Measurements from ENCODE around the gene MBP.
"Not testable (repeated sequence)": the region's sequence is repeated elsewhere in the genome, so short reads cannot be mapped to it uniquely, and the experiment has no call there.

The MBP gene

DNA sequence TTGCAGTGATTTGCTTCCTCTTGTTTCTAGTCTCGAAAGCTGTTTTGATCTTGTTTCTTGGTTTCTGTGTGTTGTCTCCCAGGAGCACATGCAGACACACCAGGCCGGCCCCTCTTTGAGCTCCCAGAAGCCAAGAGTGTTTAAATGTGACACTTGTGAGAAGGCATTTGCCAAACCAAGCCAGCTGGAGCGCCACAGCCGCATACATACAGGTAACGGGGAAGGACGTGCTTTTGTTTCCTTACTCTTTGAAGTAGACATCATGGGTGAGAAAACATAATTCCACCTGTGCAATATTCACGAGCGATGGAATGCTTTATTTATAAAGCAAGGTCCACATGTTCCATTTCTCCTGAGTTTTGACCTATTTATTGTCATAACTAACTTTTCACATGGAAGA lies 173.0 kb downstream of the MBP start:
- DNase-seq: no peak

DNA sequence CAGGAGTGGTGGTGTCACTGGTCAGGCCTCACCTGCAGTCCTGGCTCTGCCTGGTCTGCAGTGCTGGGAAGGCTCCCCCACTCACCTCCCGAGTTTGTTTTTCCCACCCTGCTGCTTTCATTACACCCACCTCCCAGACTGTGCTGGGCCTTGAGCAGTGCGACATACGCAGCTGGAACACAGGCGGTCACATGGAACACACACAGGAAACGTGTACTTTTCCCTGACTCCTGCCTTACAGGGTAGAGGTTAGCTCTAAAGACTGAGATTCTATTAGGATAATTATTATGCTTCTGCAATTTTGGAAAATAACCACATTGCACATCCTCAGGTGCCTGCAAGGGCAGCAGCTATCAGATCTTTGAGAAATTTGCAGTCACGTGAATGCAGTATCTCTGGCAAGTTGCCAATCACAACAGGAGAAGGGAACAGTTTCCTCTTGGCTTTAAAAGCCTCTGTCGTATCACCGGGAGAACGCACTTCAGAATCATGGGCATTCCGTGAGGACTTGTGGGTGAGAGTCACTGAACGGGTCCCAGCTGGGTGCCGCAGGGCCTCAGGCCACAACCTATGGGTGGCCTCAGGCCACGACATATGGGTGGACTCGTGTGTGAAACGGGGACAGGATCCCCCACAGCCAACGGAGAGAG lies 173.8 kb downstream of the MBP start:
- no peak for DNase-seq

DNA sequence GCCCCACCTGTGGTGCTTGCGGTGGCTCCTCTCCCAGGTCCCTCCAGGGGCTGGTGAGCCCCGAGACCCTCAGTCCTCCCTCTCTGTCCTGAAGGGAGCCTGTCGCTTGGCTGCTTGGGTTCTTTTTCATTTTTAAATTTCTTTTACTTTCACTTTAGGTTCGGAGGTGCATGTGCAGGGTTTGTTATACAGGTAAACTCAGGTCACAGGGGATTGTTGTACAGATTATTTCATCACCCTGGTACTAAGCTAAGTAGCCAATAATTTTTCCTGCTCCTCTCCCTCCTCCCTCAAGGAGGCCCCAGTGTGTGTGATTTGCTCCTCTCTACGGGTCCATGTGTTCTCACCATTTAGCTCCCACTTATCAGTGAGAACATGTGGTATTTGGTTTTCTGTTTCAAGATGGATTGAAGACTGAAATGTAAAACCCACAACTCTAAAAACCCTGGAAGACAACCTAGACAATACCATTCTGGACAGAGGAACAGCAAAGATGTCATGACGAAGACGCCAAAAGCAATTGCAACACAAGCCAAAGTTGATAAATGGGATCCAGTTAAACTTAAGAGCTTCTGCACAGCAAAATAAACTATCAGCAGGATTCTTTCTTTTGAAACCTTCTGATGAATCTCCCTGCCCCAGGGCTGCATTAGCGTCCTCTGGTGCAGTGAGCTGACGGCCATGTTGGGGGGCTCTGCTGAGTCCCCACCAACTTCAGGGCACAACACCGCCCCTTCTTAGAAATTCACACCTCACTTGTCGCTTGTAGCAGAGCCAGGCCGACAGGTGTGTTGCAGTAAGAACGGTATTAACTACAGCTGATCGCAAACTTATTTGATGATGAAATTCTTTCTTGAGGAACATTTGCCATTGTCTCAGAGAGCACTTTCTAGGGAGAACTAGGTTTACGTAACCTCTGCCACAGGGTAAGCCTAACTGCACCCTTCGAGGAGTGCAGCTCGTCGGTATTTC lies 174.9 kb downstream of the MBP start:
- no peak for DNase-seq

DNA sequence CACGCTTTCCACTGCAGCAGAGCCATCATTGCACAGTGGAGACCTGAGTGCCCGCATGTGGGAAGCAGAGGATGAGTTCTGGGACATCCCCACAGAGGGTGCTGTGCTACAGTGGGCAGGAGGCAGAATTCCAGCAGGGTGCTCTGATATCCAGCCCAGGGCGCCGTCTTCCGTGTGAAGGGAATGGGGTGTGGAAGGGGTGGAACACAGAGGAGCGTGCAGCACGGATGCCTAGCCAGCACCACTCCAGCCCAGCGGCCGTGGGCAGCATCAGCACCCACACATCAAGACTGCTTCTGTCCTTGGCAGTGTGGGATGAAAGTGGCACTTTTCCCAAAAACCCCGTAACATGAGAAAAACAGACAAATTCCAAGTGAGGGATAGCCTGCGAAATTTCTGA lies 175.9 kb downstream of the MBP start:
- DNase-seq: no peak

DNA sequence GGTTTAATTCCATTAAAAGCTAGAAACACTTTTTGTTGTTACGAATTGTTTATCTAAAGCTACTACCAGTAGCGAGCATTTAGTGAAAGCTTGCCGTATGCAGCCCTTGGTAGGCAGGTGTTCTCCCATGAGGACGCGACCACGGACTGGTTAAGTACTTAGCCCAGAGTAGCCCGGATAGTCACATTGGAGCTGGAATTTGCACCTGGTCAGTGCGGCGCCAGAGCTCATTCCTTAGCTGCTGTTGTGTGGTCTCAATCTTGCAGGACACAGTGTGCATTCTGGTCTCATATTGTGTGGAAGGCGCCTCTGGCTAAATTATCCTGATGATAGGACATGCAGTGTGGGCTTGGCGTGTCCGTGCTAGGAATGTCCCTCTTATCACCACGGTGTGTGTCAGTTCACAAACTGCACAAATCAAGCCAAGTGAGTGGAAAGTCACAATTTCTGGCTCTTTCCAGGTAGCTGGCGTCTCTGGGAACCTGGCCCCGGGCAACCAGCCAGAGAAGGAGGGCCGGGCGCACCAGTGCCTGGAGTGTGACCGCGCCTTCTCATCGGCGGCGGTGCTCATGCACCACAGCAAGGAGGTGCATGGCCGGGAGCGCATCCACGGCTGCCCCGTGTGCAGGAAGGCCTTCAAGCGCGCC lies 176.9 kb downstream of the MBP start:
- no peak for DNase-seq

DNA sequence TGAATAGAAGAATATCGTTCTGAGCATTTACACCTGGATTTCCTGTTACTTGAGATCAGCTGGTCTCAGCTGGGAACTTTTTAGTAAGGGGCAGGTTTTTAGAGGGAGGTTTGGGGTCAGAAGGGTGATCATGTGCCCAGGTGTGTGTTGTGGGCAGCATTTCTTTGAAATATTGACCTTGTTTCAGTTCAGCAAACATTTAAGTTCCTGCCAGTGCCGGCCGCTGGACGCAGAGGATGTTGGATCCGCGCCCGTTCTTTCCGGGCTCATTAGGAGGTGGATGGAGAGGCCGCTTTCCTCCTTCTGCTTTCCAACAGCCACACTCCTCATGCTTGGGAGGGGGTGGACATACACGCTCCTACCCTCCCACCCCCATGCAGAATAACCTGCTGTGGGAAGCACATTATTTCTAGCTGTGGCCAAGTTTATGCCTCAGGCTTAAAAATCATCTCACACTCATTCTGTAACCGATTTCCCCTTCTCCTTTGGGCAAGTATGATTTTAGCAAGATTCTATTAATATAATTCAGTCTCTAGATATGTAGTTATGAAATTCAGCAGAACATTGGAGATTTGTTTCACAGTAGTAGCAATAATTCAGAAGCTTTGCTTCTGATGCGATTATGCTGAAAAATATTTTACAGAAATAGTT lies 178.9 kb downstream of the MBP start:
- no peak for DNase-seq

DNA sequence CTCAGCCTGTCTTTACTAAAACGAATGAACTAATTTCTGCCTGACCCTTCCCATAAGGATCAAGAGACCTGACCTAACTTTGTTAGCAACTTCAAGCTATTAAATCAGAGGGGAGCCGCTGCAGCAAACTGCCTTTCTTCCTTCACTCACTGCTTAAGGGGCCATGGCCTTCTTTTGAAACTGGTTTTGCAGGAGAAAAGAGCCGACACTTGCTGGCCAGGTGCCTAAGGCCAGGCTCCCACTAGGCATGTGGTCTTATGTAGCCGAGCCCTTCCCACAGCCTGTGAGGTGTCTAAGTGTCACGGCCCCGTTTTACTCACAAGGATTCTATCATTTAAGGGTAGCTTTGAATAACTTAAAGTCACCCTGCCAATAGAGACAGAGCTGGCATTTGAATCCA lies 179.4 kb downstream of the MBP start:
- no peak for DNase-seq

DNA sequence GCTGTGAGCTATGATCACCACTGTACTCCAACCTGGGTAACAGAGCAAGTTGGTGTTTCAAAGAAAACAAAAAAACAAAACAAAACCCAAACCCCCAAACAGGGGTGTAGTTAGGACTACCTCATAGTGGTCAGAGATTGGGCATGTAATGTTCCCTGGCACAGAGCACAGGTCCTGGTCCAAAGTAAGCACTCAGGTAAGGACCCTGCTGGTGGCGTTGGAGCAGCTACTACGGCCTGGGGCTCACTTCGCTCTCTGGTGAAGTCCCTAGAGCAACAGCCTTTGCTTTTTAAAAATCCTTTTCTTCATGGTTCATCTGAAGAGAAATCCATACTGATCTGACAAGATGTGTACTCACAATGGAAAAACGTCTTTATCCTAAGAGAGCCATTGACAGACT lies 179.8 kb downstream of the MBP start:
- no peak for DNase-seq

DNA sequence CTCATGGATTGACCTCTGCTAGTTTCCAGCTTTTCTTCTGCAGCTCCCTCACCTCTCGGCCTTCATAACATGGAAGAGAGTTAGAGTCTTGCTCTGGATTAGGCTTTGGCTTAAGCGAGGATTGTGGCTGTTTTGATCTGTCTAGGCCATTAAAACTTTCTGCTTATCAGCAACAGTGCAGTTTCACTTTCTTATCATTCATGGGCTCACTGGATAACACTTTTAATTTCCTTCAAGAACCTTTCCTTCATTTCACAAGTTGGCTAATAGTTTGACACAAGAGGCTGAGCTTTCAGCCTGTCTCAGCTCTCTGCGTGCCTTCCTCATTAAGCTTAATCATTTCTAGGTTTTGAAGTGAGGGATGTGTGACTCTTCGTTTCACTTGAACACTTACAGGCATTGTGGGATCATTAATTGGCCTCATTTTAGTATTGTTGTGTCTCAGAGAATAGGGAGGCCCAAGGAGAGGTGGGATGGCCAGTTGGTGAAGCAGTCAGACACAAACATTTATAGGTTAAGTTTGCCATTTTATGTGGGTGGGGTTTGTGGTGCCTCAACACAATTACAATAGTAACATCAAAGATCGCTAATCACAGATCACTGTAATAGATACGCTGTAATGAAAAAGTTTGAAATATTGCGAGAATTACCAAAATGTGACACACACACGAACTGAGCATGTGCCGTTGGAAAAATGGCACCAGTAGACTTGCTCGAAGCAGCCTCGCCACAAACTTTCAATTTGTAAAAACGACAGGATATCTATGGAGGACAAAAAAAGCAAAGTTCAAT lies 180.9 kb downstream of the MBP start:
- DNase-seq: no peak

DNA sequence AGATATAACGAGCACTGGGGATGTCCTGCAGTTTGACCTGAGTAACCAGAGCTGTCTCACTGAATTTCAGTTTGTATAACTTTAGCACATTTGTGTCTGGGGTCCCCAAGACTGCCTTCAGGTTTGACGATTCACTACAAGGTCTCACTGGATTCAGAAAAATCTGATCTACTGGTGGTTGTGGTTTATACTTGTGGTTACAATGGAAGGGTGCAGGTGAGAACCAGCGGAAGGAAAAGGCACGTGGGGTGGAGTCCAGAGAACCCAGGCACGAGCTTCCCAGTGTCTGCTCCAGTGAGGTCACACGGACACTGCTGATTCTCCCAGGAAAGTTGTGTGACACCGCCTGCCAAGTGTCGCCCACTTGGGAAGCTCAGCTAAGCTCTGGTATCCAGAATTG lies 184.2 kb downstream of the MBP start:
- DNase-seq: no peak

DNA sequence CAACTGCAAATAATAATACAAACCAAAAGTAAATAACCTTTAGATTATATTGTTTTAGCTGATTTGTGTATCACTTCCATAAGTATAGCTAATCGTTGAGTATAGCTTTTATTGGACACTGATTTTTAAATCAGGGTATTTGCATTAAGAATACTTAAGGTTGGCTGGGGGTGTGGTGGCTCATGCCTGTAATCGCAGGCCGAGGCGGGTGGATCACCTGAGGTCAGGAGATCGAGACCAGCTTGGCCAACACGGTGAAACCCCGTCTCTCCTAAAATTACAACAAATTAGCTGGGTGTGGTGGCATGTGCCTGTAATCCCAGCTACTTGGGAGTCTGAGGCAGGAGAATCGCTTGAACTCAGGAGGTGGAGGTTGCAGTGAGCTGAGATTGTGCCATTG lies 188.2 kb downstream of the MBP start:
- DNase-seq: not testable (repeated sequence)

DNA sequence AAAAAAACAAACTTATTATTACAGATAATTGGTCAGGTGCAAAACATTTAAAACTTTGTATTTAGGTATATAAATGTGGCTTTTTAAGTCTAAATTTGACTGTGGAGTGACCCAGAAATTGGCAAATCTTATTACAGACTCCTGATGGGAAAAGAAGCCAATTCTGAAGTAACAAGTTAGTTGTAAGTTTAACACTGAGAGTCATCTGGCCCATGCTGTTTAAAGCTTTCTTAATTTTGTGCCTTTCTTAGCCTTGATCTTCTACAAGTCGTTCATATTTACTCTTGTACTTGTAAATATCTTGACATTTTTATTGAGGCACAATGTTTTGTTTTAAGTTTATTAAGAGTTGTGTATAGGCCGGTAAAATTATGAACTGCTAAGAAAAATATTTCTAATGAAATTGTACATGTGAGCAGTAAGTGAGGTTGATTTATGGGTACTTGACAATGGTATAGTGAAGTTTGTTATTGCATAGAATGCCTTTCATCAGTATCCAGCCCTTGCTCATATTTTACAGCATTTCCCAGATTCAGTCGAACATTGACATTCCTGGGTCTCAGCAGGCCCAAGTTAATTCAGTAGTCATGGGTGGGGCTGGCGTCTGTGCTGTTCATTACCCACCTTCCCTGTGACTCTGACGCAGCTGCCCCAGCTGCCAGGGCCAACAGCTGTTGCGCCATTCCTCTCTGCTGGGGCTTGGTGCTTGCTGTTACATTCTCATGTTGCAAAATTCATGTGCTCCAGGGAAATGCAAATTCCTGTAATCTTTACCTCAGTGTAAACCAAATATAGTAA lies 188.8 kb downstream of the MBP start:
- DNase-seq: no peak

DNA sequence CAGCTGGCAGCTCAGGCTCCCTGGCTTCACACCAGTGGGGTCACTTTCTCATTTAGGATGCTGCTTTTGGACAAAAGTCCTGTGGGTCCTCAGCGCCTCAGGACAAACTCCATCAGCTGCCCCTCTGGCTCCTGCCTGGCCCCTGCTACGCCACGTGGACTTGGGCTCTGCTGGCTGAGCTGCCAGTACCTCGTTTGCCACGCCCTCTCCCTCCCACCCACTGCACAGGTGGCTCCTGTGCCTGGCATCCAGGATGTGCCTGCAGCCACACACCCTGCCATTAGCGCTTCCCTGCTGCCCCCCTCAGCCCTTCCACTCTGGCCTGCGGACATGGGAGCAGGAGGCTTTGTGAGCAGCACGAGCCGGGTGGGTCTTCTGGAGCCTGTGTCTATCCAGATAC lies 191.3 kb downstream of the MBP start:
- no peak for DNase-seq

DNA sequence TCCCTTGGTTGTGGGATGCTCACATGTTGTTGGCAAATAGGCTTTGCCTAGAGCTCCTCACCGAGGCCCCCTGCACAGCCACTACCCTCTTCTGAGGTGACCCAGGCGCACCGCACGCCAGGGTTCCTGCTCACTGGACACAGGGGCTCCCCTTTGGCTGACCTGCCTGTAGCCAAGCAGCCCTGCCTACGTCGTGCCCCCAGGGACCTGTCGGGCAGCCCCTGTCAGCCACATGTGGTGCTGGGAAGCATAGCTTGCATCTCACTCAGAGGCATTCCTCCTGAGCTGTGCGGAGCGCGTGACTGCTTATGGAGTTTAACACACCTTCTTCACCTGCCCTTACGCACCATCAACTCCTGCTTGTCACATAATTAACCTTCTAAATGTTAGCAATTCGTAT lies 194.0 kb downstream of the MBP start:
- DNase-seq: no peak

DNA sequence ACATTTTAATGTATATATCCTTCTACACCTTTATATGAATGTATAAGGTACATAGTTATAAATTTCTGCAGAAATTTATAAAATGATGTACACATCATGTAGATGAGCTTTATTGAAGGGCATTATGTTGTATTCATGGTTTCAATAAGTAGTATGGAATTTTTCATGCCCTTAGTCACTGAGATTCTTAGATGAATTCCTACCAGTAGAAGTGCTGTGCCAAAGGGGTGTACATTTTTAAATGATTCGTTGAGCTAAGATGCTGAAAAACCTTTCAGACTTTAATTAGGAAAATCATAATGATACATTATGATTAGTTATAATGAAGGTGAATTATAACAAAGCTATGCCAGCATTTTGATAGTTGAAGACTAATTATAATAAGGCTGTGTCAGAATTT lies 195.0 kb downstream of the MBP start:
- DNase-seq: no peak

DNA sequence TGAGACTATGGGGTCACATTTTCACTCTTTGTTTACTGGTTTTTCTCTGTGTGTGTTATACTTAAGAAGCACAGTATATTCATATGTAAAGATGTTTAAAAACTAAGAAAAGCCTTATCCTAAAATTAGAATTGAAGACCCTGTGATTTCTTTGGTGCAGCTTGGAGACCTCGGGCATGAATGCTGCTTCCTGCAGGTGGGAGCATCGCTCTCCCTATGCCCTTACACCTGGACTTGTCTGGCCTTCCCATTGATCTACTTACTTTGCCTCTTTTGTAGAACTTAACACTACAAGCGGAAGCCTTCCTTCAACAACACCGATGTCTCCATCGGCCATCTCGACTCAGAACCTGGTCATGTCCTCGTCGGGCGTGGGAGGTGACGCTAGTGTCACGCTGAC lies 195.7 kb downstream of the MBP start:
- no peak for DNase-seq

DNA sequence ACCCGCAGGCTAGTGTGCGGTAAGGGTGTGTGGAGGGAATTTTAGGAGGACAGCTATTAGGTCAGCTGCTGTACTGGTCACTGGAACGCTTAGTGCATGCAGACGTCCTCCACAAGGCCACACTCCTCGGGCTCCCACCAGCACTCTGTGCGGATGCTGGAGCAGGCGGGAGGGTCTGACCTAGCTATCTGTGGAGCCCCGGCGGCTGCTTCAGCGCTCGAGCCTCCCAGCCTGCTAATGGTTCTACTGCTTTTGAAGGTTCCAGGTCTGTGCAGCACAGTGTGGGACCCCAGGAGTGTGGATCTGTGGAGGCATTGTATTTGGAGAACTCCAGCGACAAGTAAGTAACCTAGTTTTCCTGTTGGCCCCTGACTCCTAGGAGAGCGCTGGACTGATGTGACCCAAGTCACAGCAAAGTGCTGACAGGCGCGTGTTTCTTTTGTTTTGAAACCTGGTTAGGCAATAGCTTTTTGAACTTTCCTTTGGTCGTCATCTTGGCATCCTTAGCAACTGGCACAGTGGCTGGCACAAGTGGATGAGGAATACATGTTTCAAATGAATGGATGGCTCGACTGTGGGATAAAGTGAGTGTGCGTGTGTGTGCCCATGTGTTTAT lies 196.8 kb downstream of the MBP start:
- no peak for DNase-seq

DNA sequence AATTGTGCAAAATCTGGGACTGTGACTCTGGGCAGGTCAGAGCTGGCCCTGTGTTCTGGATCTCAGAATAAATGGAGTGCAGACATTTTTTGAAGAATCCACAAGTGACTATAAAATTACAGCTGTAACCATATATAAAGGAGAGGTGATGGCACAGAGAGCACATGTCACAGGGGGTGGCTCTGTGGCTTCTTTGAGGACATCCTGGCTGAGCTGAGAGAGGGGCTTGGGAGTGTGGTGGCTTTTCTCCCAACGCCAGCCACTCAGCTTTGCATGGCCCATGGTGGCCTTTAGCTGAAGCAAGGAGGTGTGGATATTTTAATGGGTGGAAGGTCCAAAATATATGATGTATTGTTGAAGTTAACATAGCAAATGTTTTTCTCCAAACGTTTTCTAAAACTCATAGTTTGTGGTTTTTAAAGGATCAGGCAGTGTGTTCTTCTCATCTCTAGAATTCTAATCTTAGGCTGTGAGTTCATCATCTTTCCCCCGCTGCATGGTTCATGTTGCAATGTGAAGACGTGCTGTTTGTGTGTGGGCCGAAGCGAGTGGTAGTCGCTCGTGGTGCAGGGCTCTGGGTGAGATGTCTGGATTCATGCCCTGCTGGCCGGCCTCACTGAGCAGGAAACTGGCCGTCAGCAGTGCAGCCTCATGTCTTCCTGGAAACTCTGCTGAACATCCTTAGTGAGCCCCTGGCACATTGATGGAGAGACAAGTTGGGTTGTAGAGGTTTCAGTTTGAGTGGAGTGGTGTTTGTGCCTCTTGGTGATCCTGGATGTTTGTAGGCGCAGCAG lies 200.4 kb downstream of the MBP start:
- DNase-seq: no peak

DNA sequence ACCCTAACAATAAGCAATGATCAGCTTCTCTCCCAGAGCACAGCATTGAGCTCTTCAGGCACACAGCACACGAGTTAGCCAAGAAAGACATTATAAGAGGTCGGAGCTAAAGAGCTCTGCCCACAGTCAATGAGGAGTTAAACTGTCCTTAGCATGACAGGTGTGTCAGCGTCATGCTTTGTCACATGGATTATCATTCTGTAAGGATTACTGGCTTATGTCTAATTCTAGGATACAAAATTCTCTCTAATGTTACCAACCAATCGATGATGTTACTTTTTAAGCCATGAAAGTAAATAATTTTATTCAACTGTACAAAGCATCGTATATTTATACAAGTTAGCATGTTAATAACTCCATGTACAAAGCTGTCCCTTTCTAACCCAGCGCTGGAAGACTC lies 201.4 kb downstream of the MBP start:
- no peak for DNase-seq

All from stimulated activated CD4-positive, alpha-beta T cell treated with anti-CD3 and anti-CD28 coated beads, Interleukin-2, amount 100 ng/mL, for 24 hours (primary cell).